HG02943 (cell line): ENCODE data around the gene IGFBP3.
"Not testable (repeated sequence)": the region's sequence is repeated elsewhere in the genome, so short reads cannot be mapped to it uniquely, and the experiment has no call there.

Experiments used
- ATAC-seq: cut with Tn5 transposase; IDR thresholded peaks from one replicate; pipeline ENCODE4 v1.9.1; 2021; ENCODE audit warnings: mild to moderate bottlenecking, low read depth, moderate library complexity; ENCODE audit not compliant: unreplicated experiment

The IGFBP3 gene, protein sequence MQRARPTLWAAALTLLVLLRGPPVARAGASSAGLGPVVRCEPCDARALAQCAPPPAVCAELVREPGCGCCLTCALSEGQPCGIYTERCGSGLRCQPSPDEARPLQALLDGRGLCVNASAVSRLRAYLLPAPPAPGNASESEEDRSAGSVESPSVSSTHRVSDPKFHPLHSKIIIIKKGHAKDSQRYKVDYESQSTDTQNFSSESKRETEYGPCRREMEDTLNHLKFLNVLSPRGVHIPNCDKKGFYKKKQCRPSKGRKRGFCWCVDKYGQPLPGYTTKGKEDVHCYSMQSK

DNA sequence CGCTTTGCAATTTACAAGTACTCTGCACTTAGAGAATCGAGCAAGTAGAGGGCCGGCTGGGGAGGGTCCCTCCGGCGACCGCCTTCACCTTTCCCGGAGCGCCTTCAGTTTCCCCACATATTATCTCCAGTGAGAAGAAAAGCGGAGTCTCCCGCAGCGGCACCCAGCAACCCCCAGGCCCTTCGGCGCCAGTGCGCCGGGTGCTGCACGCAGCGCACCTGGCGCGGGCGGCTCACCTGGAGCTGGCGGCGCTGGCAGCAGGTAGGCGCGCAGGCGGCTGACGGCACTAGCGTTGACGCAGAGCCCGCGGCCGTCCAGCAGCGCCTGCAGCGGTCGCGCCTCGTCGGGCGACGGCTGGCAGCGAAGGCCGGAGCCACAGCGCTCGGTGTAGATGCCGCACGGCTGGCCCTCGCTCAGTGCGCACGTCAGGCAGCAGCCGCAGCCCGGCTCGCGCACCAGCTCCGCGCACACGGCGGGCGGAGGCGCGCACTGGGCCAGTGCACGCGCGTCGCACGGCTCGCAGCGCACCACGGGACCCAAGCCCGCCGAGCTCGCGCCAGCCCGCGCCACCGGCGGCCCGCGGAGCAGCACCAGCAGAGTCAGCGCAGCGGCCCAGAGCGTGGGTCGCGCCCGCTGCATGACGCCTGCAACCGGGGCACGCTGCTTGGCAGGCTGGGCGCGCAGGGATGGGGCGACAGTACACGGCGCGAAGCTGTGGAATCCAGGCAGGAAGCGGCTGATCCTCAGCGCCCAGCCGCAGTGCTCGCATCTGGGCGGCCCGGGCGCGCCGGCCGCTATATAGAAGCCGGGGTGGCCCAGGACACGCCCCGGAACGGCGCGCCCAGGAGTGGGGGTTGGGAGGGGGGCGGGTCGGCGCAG lies at the start of gene IGFBP3:
Gene IGFBP3, minus strand, starts transcription at position 771 of the 879 bp plus-strand sequence. Its CDS starts 132 bp downstream, at position 639.
- no peak for ATAC-seq

DNA sequence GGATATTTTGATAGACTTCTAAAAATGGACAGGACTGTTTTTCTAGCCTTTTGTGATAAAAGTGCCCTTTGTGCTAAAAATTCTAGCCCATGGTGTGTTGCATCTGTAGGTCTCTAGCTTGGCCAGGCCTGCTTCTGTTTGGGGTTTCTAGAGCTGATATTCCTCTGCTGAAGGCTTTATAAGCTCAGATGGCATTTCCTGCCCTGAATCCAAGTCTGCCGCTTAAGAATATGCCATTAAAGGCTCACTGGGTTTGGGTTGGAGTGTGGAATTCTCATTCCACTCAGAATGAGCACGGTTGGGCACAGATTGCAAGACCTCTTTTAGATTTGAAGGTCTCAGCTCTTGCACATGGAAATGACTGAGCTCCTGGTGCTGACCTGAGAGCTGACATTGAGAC lies 49.4 kb upstream of the IGFBP3 start:
- no peak for ATAC-seq

DNA sequence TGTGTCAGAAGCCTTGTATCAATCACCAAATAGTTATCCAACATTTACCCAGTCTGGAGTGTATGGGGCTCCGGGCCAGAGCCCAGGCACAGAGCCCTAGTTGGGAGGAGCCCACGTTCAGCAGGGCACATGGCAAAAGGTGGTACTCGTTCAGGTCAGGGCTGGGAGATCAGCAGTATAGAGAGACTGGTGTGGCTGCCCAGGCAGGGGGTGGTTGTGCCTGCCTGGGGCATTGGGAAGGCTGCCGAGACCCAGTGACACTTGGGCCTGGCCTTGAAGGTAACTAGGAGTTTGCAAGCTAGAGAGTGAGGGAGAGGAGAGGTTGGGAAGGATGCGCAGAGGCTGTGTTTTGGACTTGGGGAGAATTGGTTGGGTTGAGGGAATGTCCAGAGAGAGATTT lies 48.9 kb upstream of the IGFBP3 start:
- ATAC-seq, result no peak

GRCh38 chr7:45968856-45969541 lies 47.9 kb upstream of the IGFBP3 start:
- no peak for ATAC-seq

- no peak for ATAC-seq
Measured at GRCh38 chr7:45968312-45968711, 47.2 kb upstream of the IGFBP3 start.

- ATAC-seq, result no peak
Measured at GRCh38 chr7:45967591-45968157, 46.6 kb upstream of the IGFBP3 start.

DNA sequence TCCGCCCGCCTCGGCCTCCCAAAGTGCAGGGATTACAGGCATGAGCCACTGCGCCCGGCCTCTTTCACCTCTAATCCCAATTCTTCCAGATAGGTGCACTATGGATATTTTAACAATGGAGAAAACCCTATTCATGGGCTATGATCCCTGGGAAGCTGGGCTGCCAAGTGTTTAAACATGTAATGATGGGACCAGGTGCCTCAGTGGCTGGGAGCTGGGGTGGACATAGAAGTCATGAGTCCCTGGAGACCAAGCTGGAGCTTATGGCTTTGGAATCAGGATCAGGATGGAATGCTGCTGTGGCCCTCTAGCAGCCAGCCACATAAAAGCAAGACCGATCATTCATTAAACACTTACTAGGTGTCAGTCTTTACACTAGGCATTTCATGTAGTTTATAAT lies 41.8 kb upstream of the IGFBP3 start:
- ATAC-seq, result no peak

DNA sequence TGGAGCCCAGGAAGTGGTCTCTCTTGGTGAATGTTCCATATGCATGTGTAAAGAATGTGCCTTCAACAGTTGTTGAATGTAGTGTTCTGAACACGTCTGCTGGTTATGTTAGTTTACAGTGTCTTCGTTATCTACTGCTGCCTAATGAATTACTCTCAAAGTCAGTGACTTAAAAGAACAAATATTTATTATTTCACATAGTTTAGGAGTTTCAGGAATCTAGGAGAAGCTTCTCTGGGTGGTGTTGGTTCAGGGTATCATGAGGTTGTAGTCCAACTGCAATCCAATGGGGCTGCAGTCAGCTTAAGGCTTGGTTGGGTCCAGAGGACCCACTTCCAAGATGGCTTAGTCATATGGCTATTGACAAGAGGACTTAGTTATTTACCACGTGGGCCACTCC lies 36.6 kb upstream of the IGFBP3 start:
- no peak for ATAC-seq

- no peak for ATAC-seq
Measured at GRCh38 chr7:45955286-45955685, 34.2 kb upstream of the IGFBP3 start.

GRCh38 chr7:45953055-45953454 lies 32.0 kb upstream of the IGFBP3 start:
- not testable (repeated sequence) for ATAC-seq

- no peak for ATAC-seq
Measured at GRCh38 chr7:45944058-45944457, 23.0 kb upstream of the IGFBP3 start.

DNA sequence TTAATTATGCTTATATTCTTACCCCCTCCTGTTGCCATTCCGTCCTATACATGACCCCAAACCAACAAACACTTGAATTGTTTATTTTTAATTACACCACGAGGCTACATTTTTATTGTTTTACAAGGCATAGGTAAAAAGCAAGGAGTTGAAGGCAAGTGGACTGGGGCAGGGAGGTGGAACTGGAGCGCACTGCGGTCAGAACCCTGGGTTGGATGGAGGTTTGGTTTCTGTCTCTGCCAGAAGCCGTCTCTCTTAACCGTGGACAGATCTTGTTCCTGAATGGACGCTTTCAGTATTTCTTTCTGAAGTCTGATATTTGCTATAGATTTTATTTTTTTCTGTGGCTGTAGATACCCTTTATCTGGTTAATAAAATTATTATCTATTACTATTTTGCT lies 19.9 kb upstream of the IGFBP3 start:
- ATAC-seq, result no peak

GRCh38 chr7:45940237-45940781 lies 19.2 kb upstream of the IGFBP3 start:
- not testable (repeated sequence) for ATAC-seq

DNA sequence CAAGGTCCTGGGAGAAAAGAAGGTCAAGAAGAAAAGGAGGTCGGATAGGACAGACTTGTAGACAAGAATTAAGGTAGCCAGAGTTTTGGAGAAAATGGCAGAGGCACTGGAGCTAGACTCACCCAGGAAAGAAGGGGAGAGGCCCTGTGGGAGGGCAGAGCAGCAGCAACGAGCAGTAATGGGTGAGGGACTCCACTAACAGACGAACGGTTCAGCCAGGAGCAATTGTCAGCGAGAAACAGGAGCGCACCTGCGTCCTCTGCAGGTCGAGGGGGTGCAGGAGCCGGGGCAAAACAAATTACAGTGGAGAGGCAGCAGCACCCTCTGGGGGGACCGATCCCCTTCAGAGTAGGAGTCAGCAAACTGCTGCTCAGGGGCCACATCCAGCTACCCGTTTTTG lies 18.5 kb upstream of the IGFBP3 start:
- no peak for ATAC-seq

DNA sequence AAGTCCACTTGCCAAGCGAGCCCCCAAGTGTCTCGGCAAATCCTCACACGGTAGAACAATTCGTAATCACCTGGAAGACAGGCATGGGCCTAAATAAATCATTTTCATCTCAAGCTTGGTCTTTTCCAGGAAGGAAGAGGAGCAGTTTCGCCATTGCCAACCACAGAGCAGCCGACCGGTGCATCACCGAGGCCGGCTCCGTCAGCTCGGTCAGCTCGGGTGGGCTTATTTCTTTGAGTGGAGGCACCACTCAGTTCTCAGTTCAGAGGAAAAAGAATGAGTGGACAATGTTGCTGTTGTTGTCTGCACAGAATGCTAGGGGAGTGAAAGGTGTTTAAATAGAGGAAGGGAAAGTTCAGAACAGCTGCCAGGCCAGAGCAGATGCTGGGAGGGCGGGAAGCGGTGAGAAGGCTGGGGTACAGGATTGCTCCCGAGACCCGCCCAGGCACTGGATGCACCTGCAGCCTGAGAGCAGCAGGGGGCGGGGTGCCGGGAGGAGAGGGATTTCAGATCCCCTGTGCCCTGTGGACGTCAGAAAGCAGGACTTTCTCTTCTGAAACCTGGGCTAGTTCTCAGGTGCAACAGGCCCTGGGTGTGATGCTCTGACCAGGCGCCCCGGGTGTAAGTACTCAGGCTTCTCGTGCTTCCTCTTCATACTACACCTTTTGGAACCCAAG lies 17.7 kb upstream of the IGFBP3 start:
- no peak for ATAC-seq

DNA sequence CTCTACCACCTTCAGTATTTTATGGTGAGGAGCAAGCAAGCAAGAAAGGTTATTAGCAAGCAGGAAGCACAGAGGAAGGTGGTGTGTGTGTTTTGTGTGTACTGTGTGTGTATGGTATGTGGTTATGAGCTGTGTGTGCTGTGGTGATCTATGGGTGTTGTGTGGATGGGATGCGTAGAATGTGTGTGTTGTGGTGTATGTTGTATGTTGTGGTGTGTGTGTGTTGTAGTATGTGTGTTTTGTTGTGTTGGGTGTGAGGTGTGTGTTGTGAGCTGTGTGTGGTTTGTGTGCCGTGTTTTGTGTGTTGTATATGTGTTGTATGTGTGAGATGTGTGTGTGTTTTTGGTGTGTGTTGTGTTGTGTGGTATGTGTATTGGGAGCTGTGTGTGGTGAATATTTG lies 16.8 kb upstream of the IGFBP3 start:
- ATAC-seq, result no peak

GRCh38 chr7:45937301-45937700 lies 16.2 kb upstream of the IGFBP3 start:
- no peak for ATAC-seq

- ATAC-seq, result no peak
Measured at GRCh38 chr7:45930967-45931366, 9.9 kb upstream of the IGFBP3 start.

- no peak for ATAC-seq
Measured at GRCh38 chr7:45927721-45928120, 6.6 kb upstream of the IGFBP3 start.

- no peak for ATAC-seq
Measured at GRCh38 chr7:45924283-45924682, 3.2 kb upstream of the IGFBP3 start.
